GM18861 (cell line): ENCODE measurements around the gene TCOF1.

ENCODE experiments used
- ATAC-seq: cut with Tn5 transposase; IDR thresholded peaks from one replicate; pipeline ENCODE4 v1.9.1; 2021; ENCODE audit not compliant: unreplicated experiment

TCOF1 gene

DNA sequence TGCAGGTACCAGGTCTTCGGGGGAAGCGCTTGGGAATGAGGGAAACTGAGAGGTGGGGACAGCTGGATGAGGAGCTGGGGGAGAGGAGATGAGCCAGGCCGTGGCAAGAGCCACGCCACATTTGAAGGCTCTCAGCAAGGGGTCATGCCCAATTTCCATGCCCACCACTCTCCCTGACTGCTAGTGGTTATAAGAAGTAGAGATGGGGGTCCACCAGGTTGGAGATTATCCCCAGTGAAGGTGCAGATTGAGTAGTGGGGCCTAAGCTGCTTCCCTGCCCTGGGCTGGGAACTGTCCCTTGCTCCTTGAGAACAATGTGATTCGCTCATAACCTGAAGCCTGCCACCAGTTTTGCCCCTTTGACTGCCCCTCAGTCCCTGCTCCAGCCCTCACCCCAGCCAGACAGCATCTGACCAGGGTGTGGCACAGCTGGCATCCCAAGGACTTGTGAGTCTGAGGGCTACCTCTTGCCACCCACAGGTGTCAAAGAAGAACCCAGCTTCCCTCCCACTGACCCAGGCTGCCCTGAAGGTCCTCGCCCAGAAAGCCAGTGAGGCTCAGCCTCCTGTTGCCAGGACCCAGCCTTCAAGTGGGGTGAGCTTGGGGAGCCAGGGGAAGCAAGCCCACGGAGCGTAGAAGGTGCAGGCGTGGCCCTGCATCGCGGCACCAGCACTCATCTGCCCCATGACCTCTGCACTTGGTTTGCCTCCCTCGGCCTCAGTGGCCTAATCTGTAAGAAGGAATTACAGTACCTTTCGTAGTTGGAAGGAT lies 33.8 kb downstream of the TCOF1 start:
- ATAC-seq = no peak

DNA sequence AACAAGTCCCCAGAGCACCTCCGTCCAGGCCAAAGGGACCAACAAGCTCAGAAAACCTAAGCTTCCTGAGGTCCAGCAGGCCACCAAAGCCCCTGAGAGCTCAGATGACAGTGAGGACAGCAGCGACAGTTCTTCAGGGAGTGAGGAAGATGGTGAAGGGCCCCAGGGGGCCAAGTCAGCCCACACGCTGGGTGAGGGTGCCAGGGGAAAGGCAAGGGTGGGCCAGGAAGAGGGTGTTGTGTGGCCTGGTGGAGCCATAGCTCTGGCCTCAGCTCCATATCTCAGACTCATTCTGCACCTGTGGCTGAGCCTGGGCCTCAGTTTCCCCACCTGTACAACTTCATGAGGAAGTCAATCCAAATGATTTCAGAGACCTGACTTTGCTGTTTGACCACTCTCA lies 34.5 kb downstream of the TCOF1 start:
- no peak for ATAC-seq

GRCh38 chr5:150392680-150393079 lies 35.2 kb downstream of the TCOF1 start:
- ATAC-seq = no peak

GRCh38 chr5:150393096-150393645 lies 35.7 kb downstream of the TCOF1 start:
- ATAC-seq = no peak

DNA sequence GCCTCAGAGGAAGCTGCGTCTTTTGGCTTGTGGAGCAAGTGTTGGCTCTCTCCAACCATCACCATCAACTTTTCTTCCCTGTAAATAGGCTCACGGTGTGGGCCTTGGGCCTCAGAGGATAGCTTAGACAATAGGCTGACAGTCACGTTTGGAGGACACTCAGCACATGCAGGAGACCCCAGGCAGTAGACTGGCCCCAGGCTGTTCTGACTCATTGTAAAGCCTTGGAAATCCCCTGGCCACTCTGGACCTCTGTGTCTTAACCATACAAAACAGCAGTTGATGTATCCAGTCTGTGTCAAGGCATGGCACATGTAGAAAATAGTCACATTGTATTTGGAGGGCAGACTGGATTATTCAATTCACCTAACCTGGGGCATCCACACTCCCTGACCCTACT lies 36.6 kb downstream of the TCOF1 start:
- ATAC-seq = no peak

DNA sequence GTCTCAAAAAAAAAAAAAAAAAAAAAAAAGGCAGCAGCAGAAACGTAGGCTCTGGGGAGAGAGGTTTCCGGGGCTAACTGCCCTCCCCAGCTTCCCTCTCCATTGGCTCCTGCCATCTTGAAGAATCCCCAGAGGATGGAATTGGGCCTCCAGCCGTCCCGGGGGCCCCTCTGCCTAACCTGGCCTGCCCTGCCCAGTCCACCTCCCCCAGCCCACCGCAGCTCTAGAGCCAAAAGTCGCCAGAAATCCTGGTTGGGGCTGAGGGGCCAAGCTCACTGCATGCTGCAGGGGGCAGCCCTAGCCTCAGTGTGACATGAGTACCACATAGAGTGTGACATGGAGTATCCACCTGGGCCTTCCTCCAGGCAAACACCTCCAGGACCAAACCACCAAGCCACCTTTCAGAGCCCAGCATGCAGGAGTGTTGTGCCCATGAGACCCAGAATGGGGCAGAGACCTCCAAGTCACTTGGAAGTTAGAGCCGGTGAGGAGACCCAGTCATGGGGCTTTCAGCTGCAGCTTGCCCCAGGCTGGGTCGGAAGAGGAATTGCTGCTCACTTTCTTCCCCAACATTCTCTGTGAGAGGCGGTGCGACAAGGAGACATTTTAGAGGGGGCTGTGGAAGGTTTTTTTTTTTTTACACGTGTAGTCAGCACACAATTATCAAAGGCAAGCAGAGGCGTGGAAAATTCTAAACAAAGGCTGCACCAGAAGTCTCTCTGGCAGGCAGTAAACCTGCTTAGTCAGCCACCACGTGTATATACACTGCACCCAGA lies 37.6 kb downstream of the TCOF1 start:
- ATAC-seq = no peak

GRCh38 chr5:150395688-150395975 lies 38.1 kb downstream of the TCOF1 start:
- ATAC-seq = no peak

DNA sequence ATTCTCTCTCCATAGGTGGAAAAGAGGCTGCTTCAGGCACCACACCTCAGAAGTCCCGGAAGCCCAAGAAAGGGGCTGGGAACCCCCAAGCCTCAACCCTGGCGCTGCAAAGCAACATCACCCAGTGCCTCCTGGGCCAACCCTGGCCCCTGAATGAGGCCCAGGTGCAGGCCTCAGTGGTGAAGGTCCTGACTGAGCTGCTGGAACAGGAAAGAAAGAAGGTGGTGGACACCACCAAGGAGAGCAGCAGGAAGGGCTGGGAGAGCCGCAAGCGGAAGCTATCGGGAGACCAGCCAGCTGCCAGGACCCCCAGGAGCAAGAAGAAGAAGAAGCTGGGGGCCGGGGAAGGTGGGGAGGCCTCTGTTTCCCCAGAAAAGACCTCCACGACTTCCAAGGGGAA lies 38.8 kb downstream of the TCOF1 start:
- no peak for ATAC-seq

DNA sequence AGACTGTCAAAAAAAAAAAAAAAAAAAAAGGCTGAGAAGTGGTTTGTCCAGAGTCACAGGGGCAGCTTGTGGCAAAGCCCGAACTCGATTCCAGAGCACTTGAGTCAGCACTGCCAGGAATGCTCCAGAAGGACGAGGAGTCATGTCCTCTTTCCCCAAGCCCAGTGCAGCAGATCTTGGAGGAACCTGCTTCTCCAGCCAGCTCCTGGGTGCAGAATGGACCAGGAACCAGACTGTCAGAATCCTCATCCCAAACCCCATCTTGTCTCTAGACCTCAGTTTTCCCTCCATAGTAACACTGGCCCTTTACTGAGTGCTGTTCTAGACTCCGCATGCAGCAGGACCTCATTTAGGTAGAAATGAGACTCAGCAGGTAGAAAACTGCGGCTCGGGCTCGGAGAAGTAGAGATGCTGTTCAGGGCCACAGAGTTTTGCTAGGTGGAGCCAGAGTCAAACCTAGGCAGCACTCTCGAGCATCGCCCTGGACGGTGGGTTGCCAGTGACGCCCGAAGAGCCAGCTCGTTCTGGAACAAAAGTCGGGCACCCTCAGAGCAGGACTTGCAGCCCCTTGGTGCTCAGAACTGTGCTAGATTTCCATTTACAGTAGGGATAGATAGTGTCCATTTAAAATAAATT lies 39.8 kb downstream of the TCOF1 start:
- no peak for ATAC-seq

- ATAC-seq = no peak
Observed at GRCh38 chr5:150397782-150398721, 40.6 kb downstream of the TCOF1 start.

DNA sequence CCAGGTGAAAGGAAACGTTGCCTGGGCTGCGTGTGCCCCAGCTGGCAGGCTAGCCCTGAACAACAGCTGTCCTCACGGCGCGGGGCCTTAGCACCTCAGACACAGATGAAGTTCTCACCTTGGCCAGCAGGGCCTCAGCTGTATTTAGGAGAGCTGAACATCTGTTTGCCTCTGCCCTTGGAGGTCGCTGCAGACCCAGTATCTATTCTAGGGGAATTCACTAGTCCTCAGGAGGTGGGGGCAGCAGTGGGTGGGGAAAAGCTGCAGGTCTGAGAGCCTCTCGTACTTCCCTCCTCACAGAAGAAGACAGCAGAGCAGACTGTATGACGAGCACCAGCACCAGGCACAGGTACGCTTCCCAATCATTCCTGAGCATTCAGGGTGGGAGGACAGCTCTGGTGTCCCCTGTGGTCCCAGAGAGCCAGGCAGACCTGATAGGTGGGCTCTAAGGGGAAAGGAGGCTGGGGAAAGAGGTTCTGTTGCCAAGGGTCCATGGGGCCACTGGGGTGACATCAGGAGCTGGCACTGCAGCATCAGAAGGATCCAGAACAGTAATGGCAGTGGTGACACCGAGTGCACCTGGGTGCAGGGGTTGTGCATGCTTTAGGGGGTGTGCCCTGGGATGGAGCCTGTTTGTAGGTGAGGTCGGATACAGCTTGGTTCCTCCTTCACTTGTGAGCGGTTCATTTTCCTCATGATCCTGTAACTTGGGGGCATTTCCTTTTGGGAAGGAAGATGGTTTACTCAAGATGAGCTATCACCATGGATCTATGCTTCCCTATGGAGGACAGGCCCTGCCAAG lies 41.4 kb downstream of the TCOF1 start:
- ATAC-seq = peak; percentile 77

GRCh38 chr5:150399524-150400211 lies 42.2 kb downstream of the TCOF1 start:
- no peak for ATAC-seq

DNA sequence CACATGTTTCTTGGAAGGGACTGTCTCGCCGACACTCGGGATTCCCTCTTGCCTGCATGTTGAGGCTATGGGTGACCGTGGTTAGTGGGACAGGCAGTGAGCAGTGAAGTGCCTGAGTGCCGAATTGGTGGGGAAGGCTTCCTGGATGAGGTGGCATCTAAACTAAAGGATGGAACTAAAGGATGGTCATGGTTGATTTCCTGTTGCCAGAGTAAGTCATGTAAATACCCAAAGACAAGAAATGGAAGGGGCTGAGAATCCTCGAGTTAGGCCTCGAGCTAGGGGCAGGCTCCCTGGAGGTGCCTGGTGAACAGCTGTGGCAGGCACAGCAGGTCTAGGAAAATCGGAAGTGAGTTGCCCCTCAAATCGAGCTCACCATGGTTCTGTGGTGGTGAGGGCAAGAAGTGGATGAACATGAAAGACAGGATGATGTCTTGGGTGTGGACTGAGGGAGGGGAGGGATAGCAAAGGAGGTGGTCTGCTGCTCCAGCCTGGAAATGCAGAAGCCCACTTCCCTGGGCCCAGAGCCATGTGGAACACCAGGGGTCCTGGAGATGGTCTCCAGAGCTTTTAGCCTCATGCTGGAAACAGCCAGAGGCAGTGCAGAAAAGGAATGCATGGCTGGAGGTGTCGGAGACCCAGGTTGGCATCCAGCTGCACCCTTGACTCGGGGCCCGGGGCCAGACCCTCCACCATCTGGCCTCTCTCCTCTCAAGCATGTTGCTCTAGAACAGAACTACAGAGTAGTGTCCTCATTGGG lies 43.0 kb downstream of the TCOF1 start:
- no peak for ATAC-seq

- ATAC-seq = no peak
Observed at GRCh38 chr5:150401076-150401375, 43.5 kb downstream of the TCOF1 start.

DNA sequence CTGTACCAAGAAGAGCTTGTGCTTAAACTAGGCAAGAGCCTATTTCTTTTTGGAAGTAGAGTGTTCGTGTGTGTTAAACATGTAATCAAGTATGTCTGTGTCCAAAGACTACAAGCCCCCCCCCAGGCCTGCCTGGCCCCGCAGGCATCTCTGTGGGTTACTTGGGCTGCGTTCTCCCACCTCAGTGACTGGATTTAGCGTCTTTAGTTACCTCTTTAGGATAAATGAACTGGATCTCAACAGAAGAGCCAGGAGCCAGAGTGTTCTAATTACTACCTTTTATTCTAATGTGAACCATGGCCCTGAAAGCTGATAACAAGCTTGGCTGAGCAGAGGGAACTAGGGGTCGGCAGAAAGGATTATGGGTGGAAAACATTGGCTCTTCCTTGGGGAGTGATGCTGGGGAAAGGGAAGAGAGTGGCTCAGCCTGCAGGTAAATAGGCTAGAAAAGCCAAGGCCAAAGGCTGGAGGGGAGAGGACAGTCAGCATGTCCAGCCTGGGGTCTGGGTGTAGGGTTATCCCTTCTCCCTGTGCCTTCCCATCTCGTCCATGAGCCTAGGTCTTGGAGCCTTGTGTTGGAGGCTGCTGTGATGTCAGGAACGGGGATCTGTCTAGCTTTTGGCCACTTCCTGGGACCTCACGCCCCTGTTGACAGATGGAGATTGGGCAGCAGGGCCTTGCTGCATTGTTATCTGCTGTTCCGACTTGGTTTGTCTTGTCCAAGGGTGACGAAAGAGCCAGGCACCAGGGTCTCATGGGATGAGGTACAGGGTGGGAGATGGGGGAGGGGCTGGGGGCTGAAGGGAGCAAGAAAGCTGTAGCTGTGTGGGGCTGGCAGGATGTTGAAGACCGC lies 44.1 kb downstream of the TCOF1 start:
- ATAC-seq = no peak

DNA sequence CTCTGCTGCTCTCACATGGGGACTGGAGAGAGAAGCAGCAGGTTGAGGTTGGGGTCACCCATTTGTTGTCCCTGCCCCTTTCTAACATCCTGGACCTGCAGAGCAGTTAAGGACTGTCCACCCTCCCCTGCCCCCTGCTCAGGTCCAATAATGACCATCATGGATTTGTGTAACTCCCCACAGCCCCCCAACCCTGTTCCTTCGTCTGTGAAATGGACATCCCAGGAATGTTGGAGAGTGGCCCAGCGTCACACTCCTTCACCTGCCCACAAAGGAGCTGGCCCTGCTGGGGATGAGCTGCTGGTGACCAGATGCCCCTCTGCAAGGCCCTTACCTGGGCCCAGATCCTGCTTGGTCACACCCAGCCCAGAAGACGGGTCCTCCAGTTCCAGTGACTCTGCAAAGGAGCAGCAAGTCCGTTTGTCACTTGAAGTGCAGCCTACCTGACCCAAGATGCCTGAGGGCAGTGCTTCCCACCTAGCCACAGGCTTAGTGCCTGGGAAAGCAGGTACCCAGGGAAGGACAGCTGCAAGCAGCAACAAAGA lies 44.8 kb downstream of the TCOF1 start:
- no peak for ATAC-seq

GRCh38 chr5:150402901-150403342 lies 45.4 kb downstream of the TCOF1 start:
- no peak for ATAC-seq

DNA sequence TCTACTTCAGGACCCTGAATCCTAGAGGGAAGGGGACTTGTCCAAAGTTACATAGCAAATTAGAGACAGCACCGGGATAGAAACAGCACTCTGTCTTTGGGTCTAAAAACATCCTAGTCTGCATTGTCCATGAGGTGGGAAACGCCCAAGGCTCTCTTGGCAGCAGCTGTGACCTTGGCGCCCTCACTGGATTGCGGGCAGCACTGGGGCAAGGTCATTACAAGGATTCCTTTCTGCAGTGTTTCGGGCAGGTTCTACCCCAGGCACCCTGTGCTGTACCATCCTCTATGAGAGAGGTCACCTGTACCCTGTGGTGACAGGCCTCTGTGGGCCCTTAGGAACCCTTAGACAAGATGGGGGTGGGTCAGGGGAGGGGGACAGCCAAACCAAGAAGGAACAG lies 46.6 kb downstream of the TCOF1 start:
- ATAC-seq = no peak
